NB4 (cell line): ENCODE results near the gene PLEKHJ1.

Experiments
- MYC ChIP-seq: IDR thresholded peaks from 2 replicates; pipeline ENCODE4 v1.6.1; 2011; ENCODE audit warnings: low read depth, low read length
- POLR2A ChIP-seq: IDR thresholded peaks from 2 replicates; pipeline ENCODE4 v1.6.1; 2011; ENCODE audit warnings: mild to moderate bottlenecking; ENCODE audit not compliant: insufficient read length; ENCODE audit errors: extremely low read depth
- TF ChIP-seq, protein P1 (sequence below): IDR thresholded peaks from one replicate; pipeline ENCODE4 v1.5.1; 2012; ENCODE audit warnings: low read depth, low read length

DNA sequence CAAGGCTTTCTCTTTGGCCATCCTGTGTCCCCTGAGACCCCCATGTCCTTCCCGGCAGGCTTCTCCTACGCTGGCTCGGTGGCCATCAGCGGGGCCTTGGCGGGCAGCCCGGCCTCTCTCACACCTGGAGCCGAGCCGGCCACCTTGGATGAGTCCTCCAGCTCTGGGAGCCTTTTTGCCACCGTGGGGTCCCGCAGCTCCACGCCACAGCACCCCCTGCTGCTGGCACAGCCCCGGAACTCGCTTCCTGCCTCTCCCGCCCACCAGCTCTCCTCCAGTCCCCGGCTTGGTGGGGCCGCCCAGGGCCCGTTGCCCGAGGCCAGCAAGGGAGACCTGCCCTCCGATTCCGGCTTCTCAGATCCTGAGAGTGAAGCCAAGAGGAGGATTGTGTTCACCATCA, 14.2 kb downstream of the PLEKHJ1 start:
- TF ChIP-seq POLR2A: no peak
- TF ChIP-seq, protein P1, sequence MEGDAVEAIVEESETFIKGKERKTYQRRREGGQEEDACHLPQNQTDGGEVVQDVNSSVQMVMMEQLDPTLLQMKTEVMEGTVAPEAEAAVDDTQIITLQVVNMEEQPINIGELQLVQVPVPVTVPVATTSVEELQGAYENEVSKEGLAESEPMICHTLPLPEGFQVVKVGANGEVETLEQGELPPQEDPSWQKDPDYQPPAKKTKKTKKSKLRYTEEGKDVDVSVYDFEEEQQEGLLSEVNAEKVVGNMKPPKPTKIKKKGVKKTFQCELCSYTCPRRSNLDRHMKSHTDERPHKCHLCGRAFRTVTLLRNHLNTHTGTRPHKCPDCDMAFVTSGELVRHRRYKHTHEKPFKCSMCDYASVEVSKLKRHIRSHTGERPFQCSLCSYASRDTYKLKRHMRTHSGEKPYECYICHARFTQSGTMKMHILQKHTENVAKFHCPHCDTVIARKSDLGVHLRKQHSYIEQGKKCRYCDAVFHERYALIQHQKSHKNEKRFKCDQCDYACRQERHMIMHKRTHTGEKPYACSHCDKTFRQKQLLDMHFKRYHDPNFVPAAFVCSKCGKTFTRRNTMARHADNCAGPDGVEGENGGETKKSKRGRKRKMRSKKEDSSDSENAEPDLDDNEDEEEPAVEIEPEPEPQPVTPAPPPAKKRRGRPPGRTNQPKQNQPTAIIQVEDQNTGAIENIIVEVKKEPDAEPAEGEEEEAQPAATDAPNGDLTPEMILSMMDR: no peak
- no peak for TF ChIP-seq MYC
